Testis (tissue), 2 donors: ENCODE measurements around the gene LPP.

ENCODE experiments used
- POLR2A ChIP-seq: fragments of 450-650 bp; IDR thresholded peaks from one replicate; pipeline ENCODE4 v1.6.1; 2017; ENCODE audit warnings: antibody characterized with exemption, mild to moderate bottlenecking, moderate library complexity
- TF ChIP-seq, protein P1 (sequence below), 3 experiments: fragments of 450-650 bp in 2 of 3; fragments of 200-600 bp in 1 of 3; sonication (generic) in 1 of 3; IDR thresholded peaks; one replicate each; pipeline ENCODE4 v1.5.1; 2016 to 2019; ENCODE audit warnings: antibody characterized with exemption in 3 of 3, mild to moderate bottlenecking in 2 of 3, moderate library complexity in 1 of 3

DNA sequence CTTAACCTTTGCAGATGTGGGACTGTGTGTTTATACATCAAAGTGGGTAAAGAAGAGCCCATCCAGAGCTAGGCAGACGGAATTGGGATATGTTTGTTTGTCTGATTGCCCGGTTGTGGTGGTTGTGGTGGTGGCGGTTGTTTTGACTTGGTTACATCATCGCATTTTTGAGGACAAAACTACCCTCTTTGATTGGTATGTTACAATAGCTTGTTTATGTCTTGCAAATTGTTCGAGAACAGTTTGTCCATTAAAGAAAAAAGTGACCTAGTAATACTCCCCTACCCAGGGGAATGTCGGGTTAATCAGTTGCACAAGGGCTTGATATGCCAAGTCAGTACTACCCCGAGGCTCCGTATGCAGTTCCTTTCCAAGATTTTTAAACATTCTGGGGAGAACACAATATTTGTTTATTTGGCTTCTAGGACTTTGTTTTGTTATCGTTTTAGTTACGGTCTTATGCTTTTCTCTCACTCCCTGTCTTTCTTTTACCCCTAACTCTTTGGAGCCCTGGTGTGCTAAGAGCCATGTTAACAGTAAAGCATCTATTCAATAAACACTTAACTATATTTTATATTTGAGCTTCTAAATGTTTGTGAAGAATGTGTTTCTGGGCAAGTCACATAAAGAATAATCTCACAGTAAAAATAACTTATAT is 315.4 kb downstream of the LPP start:
- TF ChIP-seq, protein P1, sequence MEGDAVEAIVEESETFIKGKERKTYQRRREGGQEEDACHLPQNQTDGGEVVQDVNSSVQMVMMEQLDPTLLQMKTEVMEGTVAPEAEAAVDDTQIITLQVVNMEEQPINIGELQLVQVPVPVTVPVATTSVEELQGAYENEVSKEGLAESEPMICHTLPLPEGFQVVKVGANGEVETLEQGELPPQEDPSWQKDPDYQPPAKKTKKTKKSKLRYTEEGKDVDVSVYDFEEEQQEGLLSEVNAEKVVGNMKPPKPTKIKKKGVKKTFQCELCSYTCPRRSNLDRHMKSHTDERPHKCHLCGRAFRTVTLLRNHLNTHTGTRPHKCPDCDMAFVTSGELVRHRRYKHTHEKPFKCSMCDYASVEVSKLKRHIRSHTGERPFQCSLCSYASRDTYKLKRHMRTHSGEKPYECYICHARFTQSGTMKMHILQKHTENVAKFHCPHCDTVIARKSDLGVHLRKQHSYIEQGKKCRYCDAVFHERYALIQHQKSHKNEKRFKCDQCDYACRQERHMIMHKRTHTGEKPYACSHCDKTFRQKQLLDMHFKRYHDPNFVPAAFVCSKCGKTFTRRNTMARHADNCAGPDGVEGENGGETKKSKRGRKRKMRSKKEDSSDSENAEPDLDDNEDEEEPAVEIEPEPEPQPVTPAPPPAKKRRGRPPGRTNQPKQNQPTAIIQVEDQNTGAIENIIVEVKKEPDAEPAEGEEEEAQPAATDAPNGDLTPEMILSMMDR (IDR thresholded peaks at IDR 0.05), result no peak
- no peak for TF ChIP-seq POLR2A
